HepG2 (cell line): ENCODE data around the gene RAC3. TPM values are rescaled to one million over a fixed set of nuclear protein-coding genes. Genes with fewer than 3 reads are reported as not detected.

Experiments used
- CHD2 ChIP-seq: IDR thresholded peaks from 2 replicates; pipeline ENCODE4 v1.6.1; 2011; ENCODE audit warnings: low read depth, low read length, improper control_type of control experiment
- FOXJ3 ChIP-seq: sonication (generic); formaldehyde crosslinking; IDR thresholded peaks from 2 replicates; pipeline ENCODE4 v1.4.0; 2020; ENCODE audit warnings: missing genetic modification reagents, mild to moderate bottlenecking, borderline replicate concordance
- NCOA5 ChIP-seq: sonication (generic); formaldehyde crosslinking; IDR thresholded peaks from 2 replicates; pipeline ENCODE4 v1.4.0; 2020; ENCODE audit warnings: missing genetic modification reagents
- PHF21A ChIP-seq: sonication (generic); formaldehyde crosslinking; IDR thresholded peaks from 2 replicates; pipeline ENCODE4 v1.5.0; 2020; ENCODE audit warnings: mild to moderate bottlenecking, missing genetic modification reagents
- RBM22 ChIP-seq: fragments of 200-400 bp; formaldehyde crosslinking; optimal IDR thresholded peaks from 2 replicates; pipeline ENCODE3; 2017; ENCODE audit warnings: mild to moderate bottlenecking, low read length, moderate library complexity
- SRY ChIP-seq: sonication (generic); formaldehyde crosslinking; IDR thresholded peaks from 2 replicates; pipeline ENCODE4 v1.8.0; 2022; ENCODE audit warnings: mild to moderate bottlenecking, missing genetic modification reagents
- U2AF2 ChIP-seq: fragments of 200-400 bp; formaldehyde crosslinking; IDR thresholded peaks from 2 replicates; pipeline ENCODE4 v1.6.1; 2017; ENCODE audit warnings: low read depth, mild to moderate bottlenecking, low read length
- ZKSCAN8 ChIP-seq: IDR thresholded peaks from 2 replicates; pipeline ENCODE4 v1.6.1; 2016; ENCODE audit warnings: borderline replicate concordance, missing genetic modification reagents, missing compliant biosample characterization
- ZNF264 ChIP-seq: sonication (generic); formaldehyde crosslinking; IDR thresholded peaks from 2 replicates; pipeline ENCODE4 v1.4.0; 2020; ENCODE audit warnings: missing genetic modification reagents
- ZNF3 ChIP-seq: IDR thresholded peaks from 2 replicates; pipeline ENCODE4 v1.7.0; 2017; ENCODE audit warnings: inconsistent platforms
- ZNF333 ChIP-seq: sonication (generic); formaldehyde crosslinking; IDR thresholded peaks from 2 replicates; pipeline ENCODE4 v1.4.0; 2020; ENCODE audit warnings: mild to moderate bottlenecking, missing genetic modification reagents, borderline replicate concordance
- ZNF383 ChIP-seq: sonication (generic); formaldehyde crosslinking; IDR thresholded peaks from 2 replicates; pipeline ENCODE4 v1.4.0; 2020; ENCODE audit warnings: missing genetic modification reagents, mild to moderate bottlenecking, borderline replicate concordance
- ZNF431 ChIP-seq: sonication (generic); formaldehyde crosslinking; IDR thresholded peaks from 2 replicates; pipeline ENCODE4 v1.9.0; 2022; ENCODE audit warnings: missing genetic modification reagents, low read depth, mild to moderate bottlenecking, borderline replicate concordance
- ZNF547 ChIP-seq: sonication (generic); formaldehyde crosslinking; IDR thresholded peaks from 2 replicates; pipeline ENCODE4 v1.5.1; 2020; ENCODE audit warnings: mild to moderate bottlenecking, missing genetic modification reagents
- ZNF567 ChIP-seq: sonication (generic); formaldehyde crosslinking; IDR thresholded peaks from 2 replicates; pipeline ENCODE4 v1.8.1; 2023; ENCODE audit warnings: mild to moderate bottlenecking, missing genetic modification reagents, borderline replicate concordance
- ZNF749 ChIP-seq: sonication (generic); formaldehyde crosslinking; IDR thresholded peaks from 2 replicates; pipeline ENCODE4 v1.8.0; 2022; ENCODE audit warnings: mild to moderate bottlenecking, missing genetic modification reagents, moderate library complexity, borderline replicate concordance
- ZNF781 ChIP-seq: sonication (generic); formaldehyde crosslinking; IDR thresholded peaks from 2 replicates; pipeline ENCODE4 v1.5.1; 2020; ENCODE audit warnings: borderline replicate concordance, mild to moderate bottlenecking, missing genetic modification reagents; ENCODE audit errors: not compliant biosample characterization
- polyA plus RNA-seq, 8 experiments: library from polyadenylated mRNA; depleted of rRNA in 3 of 8; stranded (reverse) in 7 of 8; unstranded in 1 of 8; fragments of >200 nt; fragmentation: Illumina TruSeq in 4 of 8; extraction: Trizol in 4 of 8; gene quantifications; 2 replicates each; pipeline versions ENCODE4 v1.2.1 to v1.2.3, GENCODE V29; 2011 to 2016; ENCODE audit warnings: low read depth in 4 of 8, missing spikeins in 1 of 8, mixed read lengths in 1 of 8; ENCODE audit not compliant: insufficient read depth in 1 of 8
- total RNA-seq, 5 experiments: library from RNA; depleted of rRNA; stranded (reverse); fragments of >200 nt; fragmentation: Illumina TruSeq; extraction: Trizol; gene quantifications; 2 replicates each; pipeline ENCODE4 v1.2.3, GENCODE V29; 2016; ENCODE audit warnings: low read depth in 1 of 5
- TF ChIP-seq, protein P1 (sequence below): sonication (generic); formaldehyde crosslinking; IDR thresholded peaks from 2 replicates; pipeline ENCODE4 v1.4.0; 2020; ENCODE audit warnings: missing genetic modification reagents
- TF ChIP-seq, protein P2 (sequence below): sonication (generic); formaldehyde crosslinking; IDR thresholded peaks from 2 replicates; pipeline ENCODE4 v1.5.0; 2020; ENCODE audit warnings: mild to moderate bottlenecking, missing genetic modification reagents, borderline replicate concordance
- TF ChIP-seq, protein P3 (sequence below): sonication (generic); formaldehyde crosslinking; conservative IDR thresholded peaks from 2 replicates; pipeline ENCODE4 v1.8.1; 2023; ENCODE audit warnings: missing genetic modification reagents
- TF ChIP-seq, protein P4 (sequence below): sonication (generic); formaldehyde crosslinking; IDR thresholded peaks from 2 replicates; pipeline ENCODE4 v1.5.1; 2020; ENCODE audit warnings: mild to moderate bottlenecking, missing genetic modification reagents, borderline replicate concordance

Gene RAC3
- total and polyA plus RNA-seq, 2 of the 13 experiments (the other 11 are each of a cell fraction or from before 2014, with no cell fraction given): 10.5 to 21.3 TPM

DNA sequence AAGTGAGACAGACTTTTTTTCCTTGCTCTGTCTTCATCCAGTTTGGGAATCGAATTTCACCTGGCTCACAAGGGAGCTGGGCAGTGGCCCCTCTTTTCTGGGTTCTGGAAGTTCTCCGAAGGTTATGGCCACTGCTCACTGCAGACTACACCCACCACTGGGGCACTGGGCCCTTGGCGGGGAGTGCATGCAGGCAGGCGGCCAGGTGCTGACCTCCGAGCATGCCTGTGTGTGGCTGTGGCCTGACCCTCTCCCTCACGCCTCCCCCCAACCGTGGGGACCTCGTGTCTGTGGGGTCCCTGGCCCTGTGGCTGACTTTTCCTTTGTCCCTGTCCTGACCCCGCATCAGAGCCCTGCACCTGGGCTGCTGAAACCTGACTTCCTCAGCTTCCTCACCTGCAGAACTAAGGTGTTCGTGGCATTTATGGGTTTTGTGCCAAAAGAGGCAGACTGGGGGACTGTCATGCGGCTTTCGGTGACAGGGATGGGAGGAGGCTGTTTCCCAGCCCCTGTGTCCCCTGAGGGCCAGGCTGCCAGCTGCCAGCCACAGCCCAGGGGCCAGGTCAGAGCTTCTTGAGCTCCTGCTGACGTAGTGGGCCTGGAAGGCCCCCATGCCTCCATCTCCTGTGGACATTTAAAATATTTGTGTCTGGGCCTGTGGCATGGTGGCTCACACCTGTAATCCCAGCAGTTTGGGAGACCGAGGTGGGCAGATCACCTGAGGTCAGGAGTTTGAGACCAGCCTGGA, 32.6 kb upstream of the RAC3 start (continued):
- TF ChIP-seq, protein P1, sequence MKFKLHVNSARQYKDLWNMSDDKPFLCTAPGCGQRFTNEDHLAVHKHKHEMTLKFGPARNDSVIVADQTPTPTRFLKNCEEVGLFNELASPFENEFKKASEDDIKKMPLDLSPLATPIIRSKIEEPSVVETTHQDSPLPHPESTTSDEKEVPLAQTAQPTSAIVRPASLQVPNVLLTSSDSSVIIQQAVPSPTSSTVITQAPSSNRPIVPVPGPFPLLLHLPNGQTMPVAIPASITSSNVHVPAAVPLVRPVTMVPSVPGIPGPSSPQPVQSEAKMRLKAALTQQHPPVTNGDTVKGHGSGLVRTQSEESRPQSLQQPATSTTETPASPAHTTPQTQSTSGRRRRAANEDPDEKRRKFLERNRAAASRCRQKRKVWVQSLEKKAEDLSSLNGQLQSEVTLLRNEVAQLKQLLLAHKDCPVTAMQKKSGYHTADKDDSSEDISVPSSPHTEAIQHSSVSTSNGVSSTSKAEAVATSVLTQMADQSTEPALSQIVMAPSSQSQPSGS (CRISPR knock-in tag): 0 out of 2 replicates have a peak, but pooled peaks have one; percentile 5
- TF ChIP-seq, protein P2, sequence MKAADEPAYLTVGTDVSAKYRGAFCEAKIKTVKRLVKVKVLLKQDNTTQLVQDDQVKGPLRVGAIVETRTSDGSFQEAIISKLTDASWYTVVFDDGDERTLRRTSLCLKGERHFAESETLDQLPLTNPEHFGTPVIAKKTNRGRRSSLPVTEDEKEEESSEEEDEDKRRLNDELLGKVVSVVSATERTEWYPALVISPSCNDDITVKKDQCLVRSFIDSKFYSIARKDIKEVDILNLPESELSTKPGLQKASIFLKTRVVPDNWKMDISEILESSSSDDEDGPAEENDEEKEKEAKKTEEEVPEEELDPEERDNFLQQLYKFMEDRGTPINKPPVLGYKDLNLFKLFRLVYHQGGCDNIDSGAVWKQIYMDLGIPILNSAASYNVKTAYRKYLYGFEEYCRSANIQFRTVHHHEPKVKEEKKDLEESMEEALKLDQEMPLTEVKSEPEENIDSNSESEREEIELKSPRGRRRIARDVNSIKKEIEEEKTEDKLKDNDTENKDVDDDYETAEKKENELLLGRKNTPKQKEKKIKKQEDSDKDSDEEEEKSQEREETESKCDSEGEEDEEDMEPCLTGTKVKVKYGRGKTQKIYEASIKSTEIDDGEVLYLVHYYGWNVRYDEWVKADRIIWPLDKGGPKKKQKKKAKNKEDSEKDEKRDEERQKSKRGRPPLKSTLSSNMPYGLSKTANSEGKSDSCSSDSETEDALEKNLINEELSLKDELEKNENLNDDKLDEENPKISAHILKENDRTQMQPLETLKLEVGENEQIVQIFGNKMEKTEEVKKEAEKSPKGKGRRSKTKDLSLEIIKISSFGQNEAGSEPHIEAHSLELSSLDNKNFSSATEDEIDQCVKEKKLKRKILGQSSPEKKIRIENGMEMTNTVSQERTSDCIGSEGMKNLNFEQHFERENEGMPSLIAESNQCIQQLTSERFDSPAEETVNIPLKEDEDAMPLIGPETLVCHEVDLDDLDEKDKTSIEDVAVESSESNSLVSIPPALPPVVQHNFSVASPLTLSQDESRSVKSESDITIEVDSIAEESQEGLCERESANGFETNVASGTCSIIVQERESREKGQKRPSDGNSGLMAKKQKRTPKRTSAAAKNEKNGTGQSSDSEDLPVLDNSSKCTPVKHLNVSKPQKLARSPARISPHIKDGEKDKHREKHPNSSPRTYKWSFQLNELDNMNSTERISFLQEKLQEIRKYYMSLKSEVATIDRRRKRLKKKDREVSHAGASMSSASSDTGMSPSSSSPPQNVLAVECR (CRISPR knock-in tag): 0 out of 2 replicates have a peak, but pooled peaks have one; percentile 36
- TF ChIP-seq ZNF264 (CRISPR knock-in tag) (no peak), ZNF547 (CRISPR knock-in tag) (no peak), PHF21A (CRISPR knock-in tag) (no peak), ZNF383 (no peak), ZNF431 (CRISPR knock-in tag) (no peak), ZNF3 (CRISPR knock-in tag) (no peak), ZKSCAN8 (CRISPR knock-in tag) (no peak), SRY (CRISPR knock-in tag) (0 out of 2 replicates have a peak, but pooled peaks have one; percentile 2), ZNF749 (CRISPR knock-in tag) (no peak), FOXJ3 (CRISPR knock-in tag) (no peak), ZNF781 (CRISPR knock-in tag) (no peak), ZNF333 (CRISPR knock-in tag) (0 out of 2 replicates have a peak, but pooled peaks have one; percentile 16), RBM22 (peak; percentile 87), CHD2 (no peak), ZNF567 (CRISPR knock-in tag) (no peak), NCOA5 (no peak), U2AF2 (no peak)
- TF ChIP-seq, protein P3, sequence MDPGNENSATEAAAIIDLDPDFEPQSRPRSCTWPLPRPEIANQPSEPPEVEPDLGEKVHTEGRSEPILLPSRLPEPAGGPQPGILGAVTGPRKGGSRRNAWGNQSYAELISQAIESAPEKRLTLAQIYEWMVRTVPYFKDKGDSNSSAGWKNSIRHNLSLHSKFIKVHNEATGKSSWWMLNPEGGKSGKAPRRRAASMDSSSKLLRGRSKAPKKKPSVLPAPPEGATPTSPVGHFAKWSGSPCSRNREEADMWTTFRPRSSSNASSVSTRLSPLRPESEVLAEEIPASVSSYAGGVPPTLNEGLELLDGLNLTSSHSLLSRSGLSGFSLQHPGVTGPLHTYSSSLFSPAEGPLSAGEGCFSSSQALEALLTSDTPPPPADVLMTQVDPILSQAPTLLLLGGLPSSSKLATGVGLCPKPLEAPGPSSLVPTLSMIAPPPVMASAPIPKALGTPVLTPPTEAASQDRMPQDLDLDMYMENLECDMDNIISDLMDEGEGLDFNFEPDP (CRISPR knock-in tag): no peak
- TF ChIP-seq, protein P4, sequence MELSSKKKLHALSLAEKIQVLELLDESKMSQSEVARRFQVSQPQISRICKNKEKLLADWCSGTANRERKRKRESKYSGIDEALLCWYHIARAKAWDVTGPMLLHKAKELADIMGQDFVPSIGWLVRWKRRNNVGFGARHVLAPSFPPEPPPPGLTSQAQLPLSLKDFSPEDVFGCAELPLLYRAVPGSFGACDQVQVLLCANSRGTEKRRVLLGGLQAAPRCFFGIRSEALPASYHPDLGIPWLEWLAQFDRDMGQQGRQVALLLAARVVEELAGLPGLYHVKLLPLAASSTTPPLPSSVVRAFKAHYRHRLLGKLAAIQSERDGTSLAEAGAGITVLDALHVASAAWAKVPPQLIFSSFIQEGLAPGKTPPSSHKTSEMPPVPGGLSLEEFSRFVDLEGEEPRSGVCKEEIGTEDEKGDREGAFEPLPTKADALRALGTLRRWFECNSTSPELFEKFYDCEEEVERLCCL (CRISPR knock-in tag): no peak
